ENCODE data around the gene XXYLT1. TPM values are rescaled to one million over a fixed set of nuclear protein-coding genes. Genes with fewer than 3 reads are reported as not detected.

Gene XXYLT1
- total RNA-seq, 3 donors from 2014 or later, result 7.2 to 13.0 (median 10.8) TPM

- Histone ChIP-seq H3K27me3 (no peaks in the 10 kb centered on the region), H3K36me3 (no peaks in the 10 kb centered on the region), H3K4me1 (peaks cover 0 to 2% of the 10 kb centered on the region in 2 donors), H3K27ac (no peak overlapping the region), H3K4me3 (no peak overlapping the region), H3K9me3 (no peaks in the 10 kb centered on the region)
- no peak for TF ChIP-seq CTCF (IDR thresholded peaks at IDR 0.05)
- no peak for TF ChIP-seq POLR2AphosphoS5 (IDR thresholded peaks at IDR 0.05)
- TF ChIP-seq POLR2A (IDR thresholded peaks at IDR 0.05), result no peak
- intact Hi-C loops (cut with DNase I; ENCODE audit: low total_unique reads), result no loop called here
- no peak for DNase-seq (ENCODE audit: low spot score in 2 of 2)
These were observed 89.9 kb downstream of the XXYLT1 start for GRCh38 chr3:195181113-195181498.

DNA sequence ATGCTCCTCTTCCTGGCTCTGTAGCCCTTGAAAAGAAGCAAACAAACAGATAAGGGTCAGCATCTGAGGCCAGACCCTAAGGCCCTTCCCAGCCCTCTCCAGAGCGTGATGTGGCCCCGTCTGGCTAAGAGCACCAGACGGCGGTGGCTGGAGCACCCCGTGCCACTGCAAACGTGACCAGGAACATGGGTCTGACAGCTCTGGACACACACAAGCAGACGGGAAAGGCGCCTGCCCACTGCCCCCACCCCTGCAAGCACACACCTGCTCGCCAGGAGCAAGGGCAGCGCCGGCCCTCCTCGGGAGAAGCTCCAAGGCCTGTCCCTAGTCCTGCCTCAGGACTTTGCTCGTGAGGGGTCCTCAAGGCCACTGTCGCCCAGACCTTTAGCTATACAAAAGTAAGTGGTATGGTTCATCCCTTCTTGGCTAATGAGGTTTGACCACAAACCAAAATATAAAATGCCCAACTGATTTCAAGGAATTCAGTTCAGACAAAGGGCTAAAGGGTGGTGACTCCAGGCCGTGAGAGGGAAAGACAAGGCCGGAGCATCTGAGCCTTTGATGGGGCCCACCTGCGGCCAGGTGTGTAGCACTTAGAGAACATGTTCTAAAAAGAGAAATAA is 90.4 kb downstream of the XXYLT1 start:
- Histone ChIP-seq H3K4me1 (no peaks in the 10 kb centered on the region), H3K27ac (peak overlapping the region; percentile 21 to 83), H3K9me3 (no peaks in the 10 kb centered on the region), H3K36me3 (no peaks in the 10 kb centered on the region), H3K27me3 (no peaks in the 10 kb centered on the region), H3K4me3 (no peak overlapping the region)
- intact Hi-C loops (cut with DNase I; ENCODE audit: low total_unique reads), result no loop called here
- no peak for DNase-seq (ENCODE audit: low spot score in 2 of 2)
- TF ChIP-seq POLR2AphosphoS5 (IDR thresholded peaks at IDR 0.05) (no peak), CTCF (IDR thresholded peaks at IDR 0.05) (no peak), POLR2A (IDR thresholded peaks at IDR 0.05) (no peak)

DNA sequence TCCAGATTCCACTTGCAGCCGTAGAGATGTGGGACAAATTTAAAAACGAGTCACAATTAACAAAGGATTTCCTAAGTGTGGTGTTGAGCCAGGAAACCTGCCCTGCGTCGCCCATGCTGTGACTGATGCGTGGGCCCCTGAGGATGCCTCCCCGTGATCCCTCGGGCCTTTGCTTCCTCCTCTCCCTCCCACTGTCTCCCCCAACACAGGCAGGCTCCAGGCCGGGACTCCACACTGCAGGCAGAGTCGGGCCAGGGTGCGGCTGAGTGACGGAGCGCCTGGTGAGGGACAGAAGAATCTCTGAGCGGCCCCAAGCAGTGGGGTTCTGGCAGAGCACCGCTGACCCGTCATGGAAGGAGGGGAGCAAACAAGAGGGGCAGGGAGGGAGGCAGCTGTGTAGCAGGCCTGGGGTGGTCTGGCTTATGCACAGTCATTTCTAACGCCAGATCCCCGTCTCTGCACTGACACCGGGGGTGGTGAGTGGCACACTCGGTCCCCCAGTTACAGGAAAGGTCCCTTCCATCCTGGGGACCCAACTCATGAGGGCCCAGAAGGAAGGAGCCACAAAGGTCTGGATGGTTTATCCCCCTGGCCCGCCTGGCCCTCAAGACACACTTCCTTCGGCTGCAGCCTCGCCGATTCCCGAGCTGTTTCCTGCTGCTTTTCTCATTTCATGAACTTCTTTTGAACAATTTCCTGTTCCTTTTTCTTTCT is 91.0 kb downstream of the XXYLT1 start:
- peak overlapping the region in 1 of 3 donors; percentile 28 for H3K4me3 ChIP-seq
- H3K27me3 ChIP-seq, result no peaks in the 10 kb centered on the region
- intact Hi-C loops (cut with DNase I; ENCODE audit: low total_unique reads), result no loop called here
- H3K27ac ChIP-seq, result peak overlapping the region; percentile 66 to 83
- DNase-seq (ENCODE audit: low spot score in 2 of 2), result no peak
- H3K9me3 ChIP-seq, result no peaks in the 10 kb centered on the region
- no peaks in the 10 kb centered on the region for H3K4me1 ChIP-seq
- no peaks in the 10 kb centered on the region for H3K36me3 ChIP-seq
- TF ChIP-seq POLR2AphosphoS5 (IDR thresholded peaks at IDR 0.05), result no peak
- no peak for TF ChIP-seq CTCF (IDR thresholded peaks at IDR 0.05)
- no peak for TF ChIP-seq POLR2A (IDR thresholded peaks at IDR 0.05)

GRCh38 chr3:195178124-195178910 is 92.6 kb downstream of the XXYLT1 start:
- Histone ChIP-seq H3K27me3 (no peaks in the 10 kb centered on the region), H3K4me3 (peak overlapping the region in 1 of 3 donors; percentile 26), H3K4me1 (no peaks in the 10 kb centered on the region), H3K36me3 (no peaks in the 10 kb centered on the region), H3K27ac (peak overlapping the region in 1 of 2 donors; percentile 25), H3K9me3 (no peaks in the 10 kb centered on the region)
- TF ChIP-seq POLR2A (IDR thresholded peaks at IDR 0.05) (no peak), POLR2AphosphoS5 (IDR thresholded peaks at IDR 0.05) (no peak), CTCF (IDR thresholded peaks at IDR 0.05) (no peak)
- intact Hi-C loops (cut with DNase I; ENCODE audit: low total_unique reads), result no loop called here
- DNase-seq (ENCODE audit: low spot score in 2 of 2), result no peak
